Tibial nerve (tissue), 4 donors: ENCODE measurements around the gene SEMA3E. TPM values are rescaled to one million over a fixed set of nuclear protein-coding genes. Genes with fewer than 3 reads are reported as not detected.

ENCODE experiments used
- DNase-seq, 2 donors: peaks; one replicate each; pipeline ENCODE4 v3.0.0-alpha.2; 2019; ENCODE audit warnings: low spot score in 2 of 2
- H3K27ac ChIP-seq, 4 donors: fragments of 200-600 bp; sonication (generic) in 3 of 4; one replicate each; pipeline ENCODE4 v1.5.1; 2017 to 2019; ENCODE audit warnings: mild to moderate bottlenecking in 1 of 4
- H3K27me3 ChIP-seq, 2 donors: fragments of 200-600 bp; sonication (generic) in 1 of 2; one replicate each; pipeline versions ENCODE4 v1.5.1 to v1.6.0; 2017 to 2019
- H3K36me3 ChIP-seq, 3 donors: fragments of 200-600 bp; sonication (generic); one replicate each; pipeline ENCODE4 v1.5.1; 2018 to 2019
- H3K4me1 ChIP-seq, 4 donors: fragments of 200-600 bp; sonication (generic) in 3 of 4; one replicate each; pipeline ENCODE4 v1.5.1; 2017 to 2019
- H3K4me3 ChIP-seq, 4 donors: fragments of 200-600 bp; sonication (generic) in 3 of 4; one replicate each; pipeline ENCODE4 v1.5.1; 2017 to 2019; ENCODE audit warnings: mild to moderate bottlenecking in 1 of 4, moderate library complexity in 1 of 4
- H3K9me3 ChIP-seq, 4 donors: fragments of 200-600 bp; sonication (generic) in 3 of 4; one replicate each; pipeline ENCODE4 v1.5.1; 2017 to 2019
- CTCF ChIP-seq, 5 experiments: fragments of 200-600 bp in 3 of 5; fragments of 450-650 bp in 2 of 5; sonication (generic) in 3 of 5; IDR thresholded peaks; one replicate each; pipeline ENCODE4 v1.5.1; 2016 to 2019; ENCODE audit warnings: antibody characterized with exemption in 5 of 5, mild to moderate bottlenecking in 3 of 5, moderate library complexity in 2 of 5
- EP300 ChIP-seq, 2 donors: sonication (generic); formaldehyde crosslinking; IDR thresholded peaks; one replicate each; pipeline ENCODE4 v1.6.1; 2017; ENCODE audit warnings: antibody characterized with exemption in 2 of 2, mild to moderate bottlenecking in 1 of 2
- POLR2A ChIP-seq, 2 donors: fragments of 450-650 bp; IDR thresholded peaks; one replicate each; pipeline ENCODE4 v1.6.1; 2017; ENCODE audit warnings: antibody characterized with exemption in 2 of 2, mild to moderate bottlenecking in 2 of 2, moderate library complexity in 2 of 2
- WGBS, 2 donors: methylation state at CpG; one replicate each; pipeline ENCODE4 v1.1.5; 2018; 5-methylcytosine and 5-hydroxymethylcytosine counted together
- total RNA-seq, 4 donors: library from RNA; depleted of rRNA; stranded (reverse); fragments of >200 nt; gene quantifications; one replicate each; pipeline ENCODE4 v1.1.0, GENCODE V29; 2016

Gene SEMA3E
- total RNA-seq, 4 donors from 2014 or later: 0.60 to 21.9 (median 2.9) TPM

GRCh38 chr7:83366629-83367028 is 282.3 kb downstream of the SEMA3E start:
- Histone ChIP-seq H3K27me3 (no peaks in the 10 kb centered on the region), H3K9me3 (no peaks in the 10 kb centered on the region), H3K27ac (no peak overlapping the region), H3K36me3 (no peaks in the 10 kb centered on the region), H3K4me3 (no peak overlapping the region), H3K4me1 (no peaks in the 10 kb centered on the region)
- 40 to 52% methylated on average over 2 of the region's 2 CpGs for WGBS, 2 donors
- no peak for DNase-seq
- no peak for TF ChIP-seq CTCF (IDR thresholded peaks at IDR 0.05)

GRCh38 chr7:83365746-83366145 is 283.2 kb downstream of the SEMA3E start:
- no peak overlapping the region for H3K4me3 ChIP-seq
- no peaks in the 10 kb centered on the region for H3K9me3 ChIP-seq
- DNase-seq: no peak
- no peak for TF ChIP-seq EP300 (IDR thresholded peaks at IDR 0.05)
- H3K27me3 ChIP-seq: no peaks in the 10 kb centered on the region
- H3K4me1 ChIP-seq: no peaks in the 10 kb centered on the region
- H3K36me3 ChIP-seq: no peaks in the 10 kb centered on the region
- no peak overlapping the region for H3K27ac ChIP-seq

- no peaks in the 10 kb centered on the region for H3K4me1 ChIP-seq
- H3K27me3 ChIP-seq: no peaks in the 10 kb centered on the region
- no peak overlapping the region for H3K4me3 ChIP-seq
- TF ChIP-seq CTCF (IDR thresholded peaks at IDR 0.05): no peak
- TF ChIP-seq POLR2A (IDR thresholded peaks at IDR 0.05): no peak
- no peak for TF ChIP-seq EP300 (IDR thresholded peaks at IDR 0.05)
- no peaks in the 10 kb centered on the region for H3K9me3 ChIP-seq
- no peak for DNase-seq
- no peak overlapping the region for H3K27ac ChIP-seq
- H3K36me3 ChIP-seq: no peaks in the 10 kb centered on the region
- 23 to 24% methylated on average over 8 of the region's 8 CpGs for WGBS, 2 donors
Measured at GRCh38 chr7:83362871-83363550, 285.9 kb downstream of the SEMA3E start.

- no peak for DNase-seq
- H3K4me1 ChIP-seq: no peaks in the 10 kb centered on the region
- WGBS, 2 donors: 78 to 92% methylated on average over 1 of the region's 1 CpG
- no peak overlapping the region for H3K4me3 ChIP-seq
- H3K36me3 ChIP-seq: no peaks in the 10 kb centered on the region
- H3K9me3 ChIP-seq: no peaks in the 10 kb centered on the region
- H3K27ac ChIP-seq: no peak overlapping the region
- TF ChIP-seq EP300 (IDR thresholded peaks at IDR 0.05) (no peak), CTCF (IDR thresholded peaks at IDR 0.05) (no peak), POLR2A (IDR thresholded peaks at IDR 0.05) (no peak)
- no peaks in the 10 kb centered on the region for H3K27me3 ChIP-seq
Measured at GRCh38 chr7:83359108-83359507, 289.8 kb downstream of the SEMA3E start.

GRCh38 chr7:83355143-83355542 is 293.8 kb downstream of the SEMA3E start:
- Histone ChIP-seq H3K36me3 (no peaks in the 10 kb centered on the region), H3K4me3 (no peak overlapping the region), H3K9me3 (peaks cover 0 to 3% (median 0%) of the 10 kb centered on the region in 4 donors), H3K27me3 (no peaks in the 10 kb centered on the region), H3K4me1 (no peaks in the 10 kb centered on the region), H3K27ac (no peak overlapping the region)
- DNase-seq: no peak
- WGBS, 2 donors: 65 to 75% methylated on average over 3 of the region's 3 CpGs
- TF ChIP-seq CTCF (IDR thresholded peaks at IDR 0.05) (no peak), EP300 (IDR thresholded peaks at IDR 0.05) (no peak), POLR2A (IDR thresholded peaks at IDR 0.05) (no peak)
